ENCODE results near the gene SCNN1A.

DNA sequence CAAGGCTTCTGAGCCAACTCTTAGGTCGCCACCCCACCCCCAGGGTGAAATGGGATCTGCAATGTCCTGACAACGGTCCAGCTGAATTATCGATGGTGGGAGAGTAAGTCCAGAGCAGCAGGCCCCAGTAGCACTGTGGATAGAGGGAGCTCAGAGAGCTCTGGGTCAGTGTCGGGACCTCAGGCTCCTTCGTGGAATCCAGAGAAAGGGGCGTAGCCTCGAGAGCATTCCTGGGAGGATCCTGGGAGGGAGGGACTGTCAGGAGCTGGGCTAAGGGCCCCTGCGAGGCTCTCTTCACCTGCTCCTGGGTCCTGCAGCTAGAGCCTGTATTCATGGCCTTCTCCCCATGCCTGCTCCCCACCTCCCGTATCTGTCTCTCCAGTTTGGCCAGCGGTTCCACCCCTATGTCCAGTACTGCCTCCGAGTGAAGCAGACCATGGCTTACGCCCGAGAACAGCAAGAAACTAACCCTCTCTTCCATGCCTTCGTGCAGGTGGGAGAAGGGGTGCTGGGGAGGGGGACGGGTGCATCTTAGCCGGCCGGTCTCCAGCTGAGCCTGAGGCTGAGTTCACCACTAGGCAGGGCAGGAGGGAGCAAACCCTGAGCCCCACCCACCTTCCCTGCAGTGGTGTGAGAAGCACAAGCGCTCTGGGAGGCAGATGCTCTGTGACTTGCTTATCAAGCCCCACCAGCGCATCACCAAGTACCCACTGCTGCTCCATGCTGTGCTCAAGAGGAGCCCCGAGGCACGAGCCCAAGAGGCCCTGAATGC is 58.3 kb downstream of the SCNN1A start:
- TF ChIP-seq, protein P1, sequence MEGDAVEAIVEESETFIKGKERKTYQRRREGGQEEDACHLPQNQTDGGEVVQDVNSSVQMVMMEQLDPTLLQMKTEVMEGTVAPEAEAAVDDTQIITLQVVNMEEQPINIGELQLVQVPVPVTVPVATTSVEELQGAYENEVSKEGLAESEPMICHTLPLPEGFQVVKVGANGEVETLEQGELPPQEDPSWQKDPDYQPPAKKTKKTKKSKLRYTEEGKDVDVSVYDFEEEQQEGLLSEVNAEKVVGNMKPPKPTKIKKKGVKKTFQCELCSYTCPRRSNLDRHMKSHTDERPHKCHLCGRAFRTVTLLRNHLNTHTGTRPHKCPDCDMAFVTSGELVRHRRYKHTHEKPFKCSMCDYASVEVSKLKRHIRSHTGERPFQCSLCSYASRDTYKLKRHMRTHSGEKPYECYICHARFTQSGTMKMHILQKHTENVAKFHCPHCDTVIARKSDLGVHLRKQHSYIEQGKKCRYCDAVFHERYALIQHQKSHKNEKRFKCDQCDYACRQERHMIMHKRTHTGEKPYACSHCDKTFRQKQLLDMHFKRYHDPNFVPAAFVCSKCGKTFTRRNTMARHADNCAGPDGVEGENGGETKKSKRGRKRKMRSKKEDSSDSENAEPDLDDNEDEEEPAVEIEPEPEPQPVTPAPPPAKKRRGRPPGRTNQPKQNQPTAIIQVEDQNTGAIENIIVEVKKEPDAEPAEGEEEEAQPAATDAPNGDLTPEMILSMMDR (IDR thresholded peaks at IDR 0.05; ENCODE audit: insufficient read depth, low read length, poor library complexity, severe bottlenecking) = no peak
- no peak for TF ChIP-seq EZH2phosphoT487 (conservative IDR thresholded peaks at IDR 0.05; ENCODE audit: low read length)
